ENCODE results near the gene C2CD4B.

Gene C2CD4B

GRCh38 chr15:62147149-62147548 is 17.9 kb downstream of the C2CD4B start:
- DNase-seq = no peak

GRCh38 chr15:62145015-62145735 is 19.9 kb downstream of the C2CD4B start:
- no peak for DNase-seq

GRCh38 chr15:62142736-62143135 is 22.3 kb downstream of the C2CD4B start:
- no peak for DNase-seq

GRCh38 chr15:62141643-62142588 is 23.2 kb downstream of the C2CD4B start:
- no peak for DNase-seq

DNA sequence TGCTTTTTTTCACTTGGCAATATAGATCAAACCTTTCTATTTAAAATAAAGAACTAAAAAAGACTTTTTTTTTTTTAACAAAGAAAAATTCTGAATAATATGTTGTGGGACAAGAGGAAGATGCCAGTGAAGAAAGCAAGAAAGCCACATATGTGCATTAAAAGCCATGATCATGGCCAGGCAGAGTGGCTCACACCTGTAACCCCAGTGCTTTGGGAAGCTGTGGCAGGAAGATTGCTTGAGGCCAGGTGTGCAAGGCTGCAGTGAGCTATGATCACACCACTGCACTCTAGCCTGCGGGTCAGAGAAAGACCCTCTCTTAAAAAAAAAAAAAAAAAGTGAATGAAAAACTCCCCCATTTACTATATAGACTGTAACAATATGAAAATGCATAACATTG is 23.9 kb downstream of the C2CD4B start:
- DNase-seq = no peak

GRCh38 chr15:62138124-62138523 is 27.0 kb downstream of the C2CD4B start:
- DNase-seq = no peak

DNA sequence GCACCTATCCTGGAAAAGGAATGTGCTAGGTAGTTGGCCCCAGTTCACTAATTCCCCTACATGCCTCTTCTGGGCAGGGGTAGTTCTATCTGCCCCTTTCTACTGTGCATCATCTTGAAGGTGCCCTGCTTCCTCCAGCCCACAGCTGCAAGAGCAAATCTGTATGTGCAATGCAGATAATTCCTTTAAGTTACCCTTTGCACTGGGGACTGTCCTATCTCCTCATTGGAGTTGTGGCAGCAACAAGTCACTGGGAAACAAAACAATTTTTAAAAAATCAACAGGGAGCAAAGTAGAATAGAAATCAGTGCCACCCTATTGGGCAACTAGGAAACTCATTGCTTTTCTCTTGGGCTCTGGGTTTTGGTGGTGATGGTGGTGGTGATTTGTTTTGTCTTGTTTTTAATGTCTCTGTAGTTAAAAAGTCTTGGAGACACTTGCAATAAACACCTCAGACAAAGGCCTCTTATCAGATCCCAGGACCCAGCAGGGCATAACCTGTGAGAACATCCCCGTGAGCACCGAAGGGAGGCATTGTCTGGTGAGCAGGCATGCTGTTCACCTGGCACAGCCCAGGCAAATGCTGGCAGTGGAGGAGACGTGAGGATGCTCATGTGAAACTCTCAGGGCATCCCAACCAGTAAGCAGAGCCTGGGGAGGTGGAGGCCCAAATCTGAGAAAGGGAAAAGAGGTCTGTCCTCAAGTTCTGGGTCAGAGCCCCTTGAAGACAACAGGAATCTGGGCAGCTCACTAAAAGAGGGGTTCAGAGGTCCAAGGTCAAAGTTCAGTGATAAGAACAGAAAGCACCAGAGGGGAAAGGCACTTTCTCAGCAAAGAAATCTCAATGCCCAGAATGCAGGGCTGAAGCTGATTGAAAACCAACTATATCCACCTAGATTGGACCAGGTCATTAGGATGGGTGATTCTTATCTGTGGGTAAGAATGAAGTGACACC is 27.9 kb downstream of the C2CD4B start:
- no peak for DNase-seq

DNA sequence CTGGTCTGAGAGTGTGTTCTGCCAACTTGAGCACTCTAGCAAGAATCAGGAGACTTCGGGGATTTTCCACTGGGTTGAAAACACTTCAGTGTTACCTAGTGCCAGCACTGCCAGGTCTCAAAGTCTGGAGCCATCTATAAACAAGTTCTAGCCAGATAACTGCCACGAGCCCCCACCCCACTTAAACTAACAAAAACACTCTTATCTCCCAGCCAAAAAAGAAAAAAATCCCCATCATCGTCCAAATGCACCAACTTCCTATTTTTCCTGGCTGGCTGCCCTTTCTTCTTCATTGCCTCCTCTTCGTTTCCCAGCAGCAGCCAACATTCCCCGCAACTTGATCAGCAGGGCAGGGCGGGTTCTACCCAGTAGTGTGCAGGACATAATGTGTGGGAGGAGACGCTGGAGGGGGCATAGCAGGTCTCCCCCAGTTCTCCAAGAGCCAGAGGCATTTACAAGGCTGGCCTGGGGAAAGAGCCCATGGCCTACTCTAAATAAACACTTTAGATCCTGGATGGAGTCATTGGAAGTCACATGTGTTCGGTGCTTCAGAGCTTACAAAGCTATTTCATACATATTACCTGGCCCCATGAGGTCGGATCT is 29.5 kb downstream of the C2CD4B start:
- DNase-seq = no peak

DNA sequence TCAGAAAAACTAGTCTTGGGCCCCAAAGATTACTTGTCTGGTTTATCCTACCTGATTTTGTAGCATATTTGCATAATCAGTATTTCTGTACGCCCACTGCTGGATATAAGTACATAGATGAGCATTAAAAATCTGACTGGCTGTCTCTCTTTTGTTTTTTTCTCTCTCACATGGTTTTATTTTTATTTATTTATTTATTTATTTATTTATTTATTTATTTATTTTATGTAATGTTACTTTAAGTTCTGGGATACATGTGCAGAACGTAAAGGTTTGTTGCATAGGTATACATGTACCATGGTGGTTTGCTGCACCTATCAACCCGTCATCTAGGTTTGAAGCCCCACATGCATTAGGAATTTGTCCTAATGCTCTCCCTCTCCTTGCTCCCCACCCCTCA is 31.9 kb downstream of the C2CD4B start:
- no peak for DNase-seq

DNA sequence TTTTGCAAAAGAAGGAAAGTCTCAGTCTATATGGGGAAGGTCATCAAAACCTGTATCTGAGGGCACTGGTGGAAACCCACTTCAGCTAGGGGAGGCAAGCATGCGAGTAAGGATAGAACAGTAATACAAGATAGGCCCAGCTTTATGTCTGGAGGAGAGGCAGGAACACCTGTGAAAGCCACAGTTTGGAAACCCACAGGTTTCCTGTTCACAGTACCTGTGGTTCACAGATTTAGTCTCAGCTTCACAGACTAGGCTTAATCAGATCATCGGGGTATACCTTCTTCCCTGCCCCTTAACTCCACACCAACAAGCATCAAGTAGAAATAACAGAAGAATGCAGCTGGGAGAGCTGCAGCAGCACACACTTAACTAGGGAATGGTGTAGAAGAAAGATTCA is 36.2 kb downstream of the C2CD4B start:
- no peak for DNase-seq

DNA sequence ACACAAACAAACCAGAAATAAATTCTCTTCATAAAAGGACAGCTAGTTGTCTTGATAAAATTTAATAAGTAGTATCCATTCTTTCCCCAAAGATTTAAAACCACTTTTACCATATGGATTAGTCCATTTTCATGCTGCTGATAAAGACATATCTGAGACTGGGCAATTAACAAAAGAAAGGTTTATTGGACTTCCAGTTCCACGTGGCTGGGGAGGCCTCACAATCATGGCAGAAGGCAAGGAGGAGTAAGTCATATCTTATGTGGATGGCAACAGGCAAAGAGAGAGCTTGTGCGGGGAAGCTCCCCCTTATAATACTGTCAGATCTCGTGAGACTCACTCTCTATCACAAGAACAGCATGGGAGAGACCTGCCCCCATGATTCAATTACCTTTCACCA is 38.7 kb downstream of the C2CD4B start:
- DNase-seq = no peak

DNA sequence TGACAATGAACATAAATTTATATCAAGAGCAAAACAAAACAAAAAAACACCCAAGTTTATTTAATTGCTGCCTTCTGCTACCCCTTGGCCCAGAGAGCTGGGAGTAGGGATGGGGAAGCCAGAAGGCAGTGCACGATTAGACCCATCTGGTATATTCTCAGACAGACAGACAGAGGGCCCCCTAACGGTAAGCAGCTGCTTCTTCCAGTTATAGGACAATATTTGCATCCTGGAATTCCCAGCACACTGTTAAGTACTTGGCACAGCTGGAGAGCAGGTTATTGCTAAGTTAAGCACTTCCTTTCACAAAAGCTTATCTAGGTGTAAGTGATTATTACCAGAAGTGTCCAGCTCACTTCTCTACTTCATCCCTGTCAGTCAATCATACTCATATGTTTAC is 39.3 kb downstream of the C2CD4B start:
- no peak for DNase-seq

DNA sequence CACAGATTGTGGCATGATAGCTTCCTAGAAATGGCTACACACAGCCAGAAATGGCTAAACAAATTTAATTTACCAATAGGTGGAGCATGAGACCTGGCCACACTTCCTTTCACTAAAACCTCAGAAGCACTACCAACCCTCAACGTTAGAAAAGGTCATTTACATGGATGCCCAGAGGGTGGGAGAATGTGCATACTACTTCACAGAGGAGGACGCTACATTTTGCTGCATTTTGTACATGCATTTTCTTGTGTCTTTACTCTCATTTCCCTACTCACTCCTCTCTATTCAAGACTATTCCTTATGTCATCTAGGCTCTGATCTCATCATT is 40.1 kb downstream of the C2CD4B start:
- DNase-seq = no peak

DNA sequence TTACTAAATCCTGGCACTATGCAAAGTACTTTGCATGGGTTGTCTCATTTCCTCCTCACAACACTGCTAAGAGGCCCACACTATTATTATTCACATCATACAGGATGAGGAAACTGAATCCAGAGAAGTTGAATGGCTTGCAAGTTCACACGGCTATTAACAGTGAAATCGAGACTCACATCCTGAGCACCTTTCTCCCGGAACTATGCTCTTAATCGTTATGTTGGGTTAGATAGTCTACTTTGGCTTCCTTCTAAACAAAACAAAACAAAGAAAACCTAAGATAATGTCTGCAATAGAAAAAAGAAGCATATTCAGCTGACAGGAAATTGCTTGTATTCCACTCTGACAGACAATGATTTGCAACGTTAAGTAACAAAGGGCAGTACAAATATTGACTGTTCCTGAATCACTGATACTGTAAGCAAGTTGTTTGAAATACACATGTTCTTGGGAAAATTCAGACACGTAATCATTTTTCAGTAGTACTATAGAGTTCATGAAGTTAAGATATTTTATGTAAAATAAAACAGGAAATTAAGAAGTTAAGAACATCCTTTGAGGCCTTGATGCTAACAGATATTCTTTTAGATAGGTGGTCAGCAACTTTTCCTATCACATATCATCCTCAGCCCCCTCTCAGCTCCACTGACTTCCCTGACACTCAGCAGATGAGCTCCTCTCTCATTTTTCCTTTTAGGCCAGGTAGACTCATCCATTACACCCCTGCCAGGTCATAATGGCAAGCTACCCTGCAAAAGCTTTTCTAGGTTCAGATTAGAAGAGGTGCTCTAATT is 40.7 kb downstream of the C2CD4B start:
- DNase-seq = no peak

DNA sequence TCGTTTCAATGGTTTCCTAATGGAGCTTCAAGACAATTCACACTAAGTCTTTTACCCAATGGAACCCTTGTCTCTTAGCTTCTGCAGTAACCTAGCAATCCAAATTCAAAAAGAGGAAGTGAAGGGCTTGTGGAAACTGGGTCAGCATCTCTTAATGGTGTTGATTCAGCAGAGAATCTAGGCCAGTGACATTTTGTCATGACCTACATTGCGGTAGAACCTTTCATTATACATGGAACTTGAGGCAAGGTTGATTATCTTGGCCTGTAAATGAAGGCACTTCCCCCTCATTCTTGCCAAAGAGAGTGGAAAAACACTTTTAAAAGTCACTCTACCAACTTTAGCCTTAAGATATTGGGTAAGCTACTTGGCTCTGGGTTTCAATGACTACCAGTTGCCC is 42.8 kb downstream of the C2CD4B start:
- DNase-seq = no peak

GRCh38 chr15:62121273-62122015 is 43.6 kb downstream of the C2CD4B start:
- no peak for DNase-seq

GRCh38 chr15:62120776-62121175 is 44.3 kb downstream of the C2CD4B start:
- no peak for DNase-seq

DNA sequence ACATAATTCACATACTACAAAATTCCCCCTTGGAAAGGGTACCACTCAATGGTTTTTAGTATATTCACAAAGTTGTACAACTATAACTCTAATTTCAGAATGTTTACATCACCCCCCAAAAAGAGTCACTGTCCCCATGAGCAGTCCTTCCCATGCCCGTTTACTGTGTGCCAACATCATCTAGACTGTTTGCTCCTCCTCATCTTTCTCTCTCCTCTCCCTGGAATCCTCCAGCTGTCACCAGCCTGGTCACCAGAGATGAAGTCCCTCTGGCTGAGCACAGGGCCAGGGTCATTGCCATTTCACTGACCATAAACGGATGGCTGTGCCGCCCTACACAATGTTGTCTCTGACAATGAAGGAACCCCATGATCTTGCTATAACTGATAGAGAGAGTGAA is 45.2 kb downstream of the C2CD4B start:
- DNase-seq = no peak

GRCh38 chr15:62119227-62119864 is 45.7 kb downstream of the C2CD4B start:
- no peak for DNase-seq

DNA sequence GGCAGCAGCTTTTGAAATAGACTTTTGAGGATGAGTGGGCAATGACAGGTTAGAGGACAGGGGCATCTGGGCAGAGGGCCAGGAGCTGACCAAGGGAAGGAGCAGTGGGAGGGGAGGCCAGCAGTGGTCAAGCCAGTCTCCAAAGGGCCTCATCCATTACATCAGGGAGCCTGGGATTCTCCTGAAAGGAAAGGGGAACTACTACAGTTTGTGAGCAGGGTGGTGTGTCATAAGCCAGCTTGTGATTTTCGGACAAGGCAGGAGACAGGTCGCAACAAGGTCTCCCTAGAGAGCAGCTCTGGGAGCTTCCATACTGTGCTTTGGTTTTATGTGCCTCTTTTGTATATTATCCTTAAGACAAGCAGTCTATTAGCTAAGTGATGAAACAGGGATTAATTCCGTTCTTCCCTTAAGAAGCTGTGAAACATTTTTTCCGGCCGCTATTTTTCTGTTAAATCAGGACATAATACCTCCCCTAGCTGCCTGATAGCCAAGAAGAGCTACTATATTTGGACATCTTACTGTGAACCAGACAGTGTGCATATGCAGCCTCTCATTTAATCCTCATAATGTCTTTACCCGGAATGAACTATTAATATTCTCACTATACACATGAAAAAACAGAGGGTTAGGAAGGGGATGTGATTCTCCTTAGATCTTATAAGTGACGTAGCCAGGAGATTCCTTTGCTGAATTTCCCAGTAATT is 46.4 kb downstream of the C2CD4B start:
- DNase-seq = no peak

All from activated CD4-positive, alpha-beta T cell treated with anti-CD3 and anti-CD28 coated beads for 1 hour (primary cell).